DOHH2 (cell line): ENCODE measurements around the gene MYZAP.

ENCODE experiments used
- CTCF ChIP-seq: fragments of 200-600 bp; sonication (generic); IDR thresholded peaks from one replicate; pipeline ENCODE4 v1.5.1; 2014; ENCODE audit warnings: antibody characterized with exemption, mild to moderate bottlenecking, low read depth, low read length; ENCODE audit not compliant: poor library complexity, severe bottlenecking
- EZH2phosphoT487 ChIP-seq: fragments of 200-600 bp; sonication (generic); IDR thresholded peaks from 2 replicates; pipeline ENCODE4 v1.6.1; 2017; ENCODE audit warnings: borderline replicate concordance, mild to moderate bottlenecking, antibody characterized with exemption, low read length, moderate library complexity, mixed read lengths

- TF ChIP-seq CTCF, result no peak
- no peak for TF ChIP-seq EZH2phosphoT487
These were observed 101.0 kb downstream of the MYZAP start for GRCh38 chr15:57692709-57693108.
